H9 (cell line): Measurements from ENCODE around the gene ACR. TPM values are rescaled to one million over a fixed set of nuclear protein-coding genes. Genes with fewer than 3 reads are reported as not detected.
A peak's percentile ranks its signal among the peaks of the same experiment; 100 is the strongest.
"Not testable (repeated sequence)": the region's sequence is repeated elsewhere in the genome, so short reads cannot be mapped to it uniquely, and the experiment has no call there.

ENCODE experiments used
- DNase-seq: peaks from one replicate; pipeline ENCODE4 v3.0.0-alpha.2; 2017
- H2AFZ ChIP-seq: one replicate; pipeline ENCODE4 v1.6.1; 2013; ENCODE audit warnings: mild to moderate bottlenecking, low read length, control low read depth, moderate library complexity
- H2AK5ac ChIP-seq: 2 replicates; pipeline ENCODE4 v1.6.1; 2013; ENCODE audit warnings: low read length, control low read depth, mixed read lengths; ENCODE audit not compliant: insufficient read length
- H2BK120ac ChIP-seq: one replicate; pipeline ENCODE4 v1.6.1; 2013; ENCODE audit warnings: low read depth, mild to moderate bottlenecking, low read length, control low read depth, inconsistent platforms; ENCODE audit not compliant: poor library complexity, severe bottlenecking
- H2BK12ac ChIP-seq: 2 replicates; pipeline ENCODE4 v1.6.1; 2013; ENCODE audit warnings: low read length, control low read depth, mixed read lengths, low read depth; ENCODE audit not compliant: insufficient read length
- H2BK15ac ChIP-seq: 2 replicates; pipeline ENCODE4 v1.6.1; 2013; ENCODE audit warnings: low read depth, low read length, control low read depth
- H2BK20ac ChIP-seq: one replicate; pipeline ENCODE4 v1.6.1; 2013; ENCODE audit warnings: low read depth, mild to moderate bottlenecking, low read length, control low read depth, inconsistent platforms; ENCODE audit not compliant: poor library complexity, severe bottlenecking
- H2BK5ac ChIP-seq: 2 replicates; pipeline ENCODE4 v1.6.1; 2013; ENCODE audit warnings: low read length, control low read depth, mixed read lengths; ENCODE audit not compliant: insufficient read length
- H3K14ac ChIP-seq: 2 replicates; pipeline ENCODE4 v1.6.1; 2013; ENCODE audit warnings: low read length, control low read depth; ENCODE audit not compliant: insufficient read depth
- H3K18ac ChIP-seq: 2 replicates; pipeline ENCODE4 v1.6.1; 2013; ENCODE audit warnings: low read depth, mild to moderate bottlenecking, mixed read lengths, low read length, control low read depth; ENCODE audit not compliant: insufficient read length
- H3K23ac ChIP-seq: 2 replicates; pipeline ENCODE4 v1.6.1; 2013; ENCODE audit warnings: low read length, control low read depth, mixed read lengths, low read depth; ENCODE audit not compliant: insufficient read length
- H3K23me2 ChIP-seq: 2 replicates; pipeline ENCODE4 v1.6.1; 2013; ENCODE audit warnings: low read depth, mild to moderate bottlenecking, mixed read lengths, low read length, control low read depth; ENCODE audit not compliant: insufficient read length, poor library complexity, severe bottlenecking
- H3K27ac ChIP-seq: 2 replicates; pipeline ENCODE4 v1.5.1; 2013; ENCODE audit warnings: low read length, control low read depth, mixed read lengths, low read depth; ENCODE audit not compliant: insufficient read length
- H3K27me3 ChIP-seq: 2 replicates; pipeline ENCODE4 v1.6.1; 2013; ENCODE audit warnings: low read length, control low read depth, inconsistent platforms; ENCODE audit not compliant: insufficient read depth
- H3K4ac ChIP-seq: 2 replicates; pipeline ENCODE4 v1.6.1; 2013; ENCODE audit warnings: low read depth, mild to moderate bottlenecking, control low read depth, inconsistent platforms, low read length, moderate library complexity
- H3K4me1 ChIP-seq: 2 replicates; pipeline ENCODE4 v1.6.1; 2013; ENCODE audit warnings: low read length, control low read depth, inconsistent platforms; ENCODE audit not compliant: insufficient read depth
- H3K4me2 ChIP-seq: 2 replicates; pipeline ENCODE4 v1.6.1; 2013; ENCODE audit warnings: low read length, control low read depth, mixed read lengths; ENCODE audit not compliant: insufficient read length, insufficient read depth
- H3K56ac ChIP-seq: 2 replicates; pipeline ENCODE4 v1.6.1; 2013; ENCODE audit warnings: low read depth, mild to moderate bottlenecking, mixed read lengths, low read length, control low read depth; ENCODE audit not compliant: insufficient read length
- H3K79me1 ChIP-seq: 2 replicates; pipeline ENCODE4 v1.6.1; 2013; ENCODE audit warnings: low read depth, mild to moderate bottlenecking, moderate library complexity, low read length, control low read depth, inconsistent platforms; ENCODE audit not compliant: insufficient read depth, poor library complexity, severe bottlenecking
- H3K79me2 ChIP-seq: 2 replicates; pipeline ENCODE4 v1.6.1; 2013; ENCODE audit warnings: low read length, control low read depth, inconsistent platforms; ENCODE audit not compliant: insufficient read depth
- H3K9ac ChIP-seq: 2 replicates; pipeline ENCODE4 v1.6.1; 2013; ENCODE audit warnings: low read length, control low read depth, mixed read lengths; ENCODE audit not compliant: insufficient read length; ENCODE audit errors: extremely low read depth
- H3K9me3 ChIP-seq: one replicate; pipeline ENCODE4 v1.6.1; 2013; ENCODE audit warnings: low read depth, low read length, inconsistent platforms; ENCODE audit not compliant: control insufficient read depth
- H3T11ph ChIP-seq: one replicate; pipeline ENCODE4 v1.6.1; 2013; ENCODE audit warnings: mild to moderate bottlenecking, low read length, control low read depth, inconsistent platforms
- H4K20me1 ChIP-seq: one replicate; pipeline ENCODE4 v1.6.1; 2013; ENCODE audit not compliant: control insufficient read depth, insufficient read length, insufficient read depth
- H4K5ac ChIP-seq: 2 replicates; pipeline ENCODE4 v1.6.1; 2013; ENCODE audit warnings: low read depth, mild to moderate bottlenecking, mixed read lengths, low read length, control low read depth; ENCODE audit not compliant: insufficient read length
- H4K8ac ChIP-seq: replicated peaks from 2 replicates; pipeline ENCODE4 v1.6.1; 2013; ENCODE audit warnings: low read length, control low read depth, mixed read lengths, low read depth; ENCODE audit not compliant: insufficient read length
- H4K91ac ChIP-seq: 2 replicates; pipeline ENCODE4 v1.6.1; 2013; ENCODE audit warnings: low read depth, mild to moderate bottlenecking, moderate library complexity, mixed read lengths, low read length, control low read depth; ENCODE audit not compliant: insufficient read length
- H3K27ac Mint-ChIP-seq, 3 experiments: 2 replicates in 2 of 3; 3 replicates in 1 of 3; pipeline ENCODE4 v1.8.0; 2020 to 2021; ENCODE audit warnings: mixed read lengths in 3 of 3, mild to moderate bottlenecking in 1 of 3, moderate library complexity in 1 of 3
- H3K27me3 Mint-ChIP-seq: 2 replicates; pipeline ENCODE4 v1.8.0; 2021; ENCODE audit warnings: low read depth, mild to moderate bottlenecking, moderate library complexity, mixed read lengths
- H3K36me3 Mint-ChIP-seq, 3 experiments: 2 replicates in 2 of 3; 3 replicates in 1 of 3; pipeline ENCODE4 v1.8.0; 2020 to 2021; ENCODE audit warnings: low read depth in 3 of 3, mixed read lengths in 3 of 3; ENCODE audit not compliant: insufficient read depth in 1 of 3
- H3K4me1 Mint-ChIP-seq, 2 experiments: 2 replicates each; pipeline ENCODE4 v1.8.0; 2020; ENCODE audit warnings: mixed read lengths in 2 of 2
- H3K4me3 Mint-ChIP-seq, 2 experiments: 2 replicates in 1 of 2; 3 replicates in 1 of 2; pipeline ENCODE4 v1.8.0; 2020 to 2021; ENCODE audit warnings: mild to moderate bottlenecking in 2 of 2, mixed read lengths in 2 of 2, moderate library complexity in 1 of 2
- H3K9me3 Mint-ChIP-seq, 2 experiments: 2 replicates in 1 of 2; 3 replicates in 1 of 2; pipeline ENCODE4 v1.8.0; 2020; ENCODE audit warnings: mild to moderate bottlenecking in 2 of 2, mixed read lengths in 2 of 2, moderate library complexity in 1 of 2
- WGBS: extraction: QIAGEN DNeasy Blood & Tissue Kit; methylation state at CpG from one replicate; pipeline ENCODE4 v1.1.7; 2013; ENCODE audit warnings: missing lambda C conversion rate, low lambda C conversion rate, mixed read lengths; ENCODE audit not compliant: insufficient read length; ENCODE audit errors: extremely low coverage; 5-methylcytosine and 5-hydroxymethylcytosine counted together
- total RNA-seq: library from RNA; stranded (reverse); gene quantifications from 2 replicates; pipeline ENCODE4 v1.2.1, GENCODE V29; 2021

The ACR gene
- total RNA-seq, 1 experiment from 2014 or later: 0.35 TPM

DNA sequence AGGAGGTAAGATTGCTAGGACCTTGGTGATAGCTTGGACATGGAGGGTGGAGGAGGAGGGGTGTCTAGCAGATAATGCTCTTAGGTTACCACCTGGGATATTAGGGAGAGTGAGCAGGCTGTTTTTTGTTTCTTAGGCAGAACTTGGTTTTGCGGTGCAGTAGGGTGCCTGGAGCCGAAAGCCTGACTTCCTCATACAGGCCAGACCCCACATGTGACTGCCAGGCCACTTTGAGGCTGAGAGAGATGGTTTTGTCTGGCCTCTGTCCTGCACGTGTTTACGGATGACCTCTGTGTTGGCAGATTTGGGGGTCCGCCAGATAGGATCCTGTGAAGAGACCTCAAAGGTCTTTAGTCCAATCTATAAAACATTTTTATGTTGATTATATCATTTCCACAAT lies 47.3 kb downstream of the ACR start:
- not testable (repeated sequence) for H3K4me2 ChIP-seq, H3K23me2 ChIP-seq, H3K23ac ChIP-seq, H3K4ac ChIP-seq, H3K27me3 ChIP-seq, H3K27me3 Mint-ChIP-seq, H3K14ac ChIP-seq, H3K4me1 Mint-ChIP-seq, H2BK5ac ChIP-seq, H2BK120ac ChIP-seq, H2BK15ac ChIP-seq, H4K8ac ChIP-seq, H2AFZ ChIP-seq, H3K56ac ChIP-seq, H2BK12ac ChIP-seq, H3K18ac ChIP-seq, H3K4me1 ChIP-seq, DNase-seq, H3K79me1 ChIP-seq, H2AK5ac ChIP-seq, H3K36me3 Mint-ChIP-seq, H4K91ac ChIP-seq, H2BK20ac ChIP-seq, H3T11ph ChIP-seq, H4K5ac ChIP-seq, H3K9ac ChIP-seq, H3K27ac Mint-ChIP-seq, H4K20me1 ChIP-seq, H3K79me2 ChIP-seq, H3K9me3 ChIP-seq, H3K9me3 Mint-ChIP-seq, H3K27ac ChIP-seq
- peak overlapping the region in 1 of 2 experiments; percentile 18; a peak in 1 of 5 replicates for H3K4me3 Mint-ChIP-seq
- WGBS: no CpG with 5 or more reads among the region's 5 CpGs

DNA sequence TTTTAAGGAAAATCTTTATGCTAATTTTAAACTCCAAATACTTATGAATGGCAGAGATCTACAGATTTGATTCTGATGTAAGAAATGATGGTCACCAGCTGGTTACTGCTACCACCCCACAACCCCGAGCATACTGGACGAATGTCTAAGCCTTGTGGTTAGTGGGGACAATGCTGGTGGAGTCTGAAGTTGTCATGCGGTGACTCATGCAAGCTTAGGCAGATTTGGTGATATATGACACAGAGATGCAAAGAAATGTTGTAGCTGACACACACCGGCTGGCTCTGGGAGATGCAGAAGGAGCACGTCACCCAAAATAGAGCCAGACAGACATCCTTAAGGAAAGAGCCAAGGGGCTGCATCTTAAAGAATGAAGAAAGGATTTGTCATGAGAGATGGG lies 48.9 kb downstream of the ACR start:
- H3K36me3 Mint-ChIP-seq, H2BK20ac ChIP-seq, H2BK15ac ChIP-seq, H2AFZ ChIP-seq, H2BK12ac ChIP-seq, H4K5ac ChIP-seq, H2BK5ac ChIP-seq, H4K91ac ChIP-seq, H3K23me2 ChIP-seq, H3K4ac ChIP-seq, H3K27me3 Mint-ChIP-seq, H3K4me1 ChIP-seq, H3K4me3 Mint-ChIP-seq, H3K9me3 ChIP-seq, H2BK120ac ChIP-seq, H3K4me2 ChIP-seq, H3K4me1 Mint-ChIP-seq, H3T11ph ChIP-seq, H3K9ac ChIP-seq, DNase-seq, H3K23ac ChIP-seq, H2AK5ac ChIP-seq, H3K56ac ChIP-seq, H3K79me1 ChIP-seq, H3K27ac ChIP-seq, H3K79me2 ChIP-seq, H3K14ac ChIP-seq, H3K27ac Mint-ChIP-seq, H3K18ac ChIP-seq, H3K9me3 Mint-ChIP-seq, H3K27me3 ChIP-seq, H4K20me1 ChIP-seq, H4K8ac ChIP-seq: not testable (repeated sequence)
- WGBS: no CpG with 5 or more reads among the region's 5 CpGs

Other genes with a start within 250 kb of the ACR start
- gene LMF2, start 230.5 kb upstream of the ACR start, total RNA-seq: 43.6 and 46.0 TPM in 2 replicates
- 76.2 and 78.1 TPM in 2 replicates for gene NCAPH2, start 230.0 kb upstream of the ACR start, total RNA-seq
- 3.3 and 3.4 TPM in 2 replicates for gene SCO2, start 212.6 kb upstream of the ACR start, total RNA-seq
- gene TYMP, start 208.2 kb upstream of the ACR start, total RNA-seq: 0.61 and 1.0 TPM in 2 replicates
- not detected in 2 replicates for gene KLHDC7B, start 192.3 kb upstream of the ACR start, total RNA-seq
- 0.85 and 0.97 TPM in 2 replicates for gene SYCE3, start 175.3 kb upstream of the ACR start, total RNA-seq
- 65.7 and 68.3 TPM in 2 replicates for gene CPT1B, start 159.8 kb upstream of the ACR start, total RNA-seq
- gene CHKB, start 155.4 kb upstream of the ACR start, total RNA-seq: 64.1 and 64.9 TPM in 2 replicates
- gene MAPK8IP2, start 137.4 kb upstream of the ACR start, total RNA-seq: 5.7 and 5.9 TPM in 2 replicates
- 10.3 and 11.0 TPM in 2 replicates for gene ARSA, start 110.1 kb upstream of the ACR start, total RNA-seq
- gene SHANK3, start 65.4 kb upstream of the ACR start, total RNA-seq: 8.4 and 8.7 TPM in 2 replicates
- 18.1 and 19.0 TPM in 2 replicates for gene RABL2B, start 45.4 kb downstream of the ACR start, total RNA-seq